ENCODE measurements around the gene CHN1.

CHN1 gene

GRCh38 chr2:175010848-175011254, 5.7 kb upstream of the CHN1 start:
- no peak for DNase-seq (ENCODE audit: low spot score)

GRCh38 chr2:175009917-175010621, 4.9 kb upstream of the CHN1 start:
- DNase-seq (ENCODE audit: low spot score), result no peak

- no peak for DNase-seq (ENCODE audit: low spot score)
These were observed 3.8 kb upstream of the CHN1 start for GRCh38 chr2:175008801-175009495.

- DNase-seq (ENCODE audit: low spot score), result no peak
These were observed 2.8 kb upstream of the CHN1 start for GRCh38 chr2:175008009-175008408.

- DNase-seq (ENCODE audit: low spot score), result no peak
These were observed 2.3 kb upstream of the CHN1 start for GRCh38 chr2:175007510-175007909.

- no peak for DNase-seq (ENCODE audit: low spot score)
These were observed 1.1 kb upstream of the CHN1 start for GRCh38 chr2:175006281-175006680.

GRCh38 chr2:175005733-175006264, 618 bp upstream of the CHN1 start:
- no peak for DNase-seq (ENCODE audit: low spot score)

GRCh38 chr2:175004730-175004979, 526 bp downstream of the CHN1 start:
- DNase-seq (ENCODE audit: low spot score), result no peak

- DNase-seq (ENCODE audit: low spot score), result no peak
These were observed 1.1 kb downstream of the CHN1 start for GRCh38 chr2:175003875-175004729.

GRCh38 chr2:175002547-175003274, 2.5 kb downstream of the CHN1 start:
- no peak for DNase-seq (ENCODE audit: low spot score)

- DNase-seq (ENCODE audit: low spot score), result no peak
These were observed 3.6 kb downstream of the CHN1 start for GRCh38 chr2:175001566-175001965.

- DNase-seq (ENCODE audit: low spot score), result no peak
These were observed 8.1 kb downstream of the CHN1 start for GRCh38 chr2:174997110-174997509.

- no peak for DNase-seq (ENCODE audit: low spot score)
These were observed 8.6 kb downstream of the CHN1 start for GRCh38 chr2:174996622-174997021.

- no peak for DNase-seq (ENCODE audit: low spot score)
These were observed 10.8 kb downstream of the CHN1 start for GRCh38 chr2:174994381-174994780.

GRCh38 chr2:174992886-174993285, 12.3 kb downstream of the CHN1 start:
- no peak for DNase-seq (ENCODE audit: low spot score)

- DNase-seq (ENCODE audit: low spot score), result no peak
These were observed 19.6 kb downstream of the CHN1 start for GRCh38 chr2:174985614-174986013.

GRCh38 chr2:174984561-174984960, 20.6 kb downstream of the CHN1 start:
- DNase-seq (ENCODE audit: low spot score), result no peak

- DNase-seq (ENCODE audit: low spot score), result no peak
These were observed 23.9 kb downstream of the CHN1 start for GRCh38 chr2:174981331-174981730.

GRCh38 chr2:174979996-174980395, 25.2 kb downstream of the CHN1 start:
- no peak for DNase-seq (ENCODE audit: low spot score)

GRCh38 chr2:174977364-174977763, 27.8 kb downstream of the CHN1 start:
- no peak for DNase-seq (ENCODE audit: low spot score)

GRCh38 chr2:174974131-174974530, 31.1 kb downstream of the CHN1 start:
- no peak for DNase-seq (ENCODE audit: low spot score)

GRCh38 chr2:174972924-174973323, 32.3 kb downstream of the CHN1 start:
- no peak for DNase-seq (ENCODE audit: low spot score)

Data from germinal center (tissue), 1 donor.